H9 (cell line): ENCODE data around the gene MT1X. TPM values are rescaled to one million over a fixed set of nuclear protein-coding genes. Genes with fewer than 3 reads are reported as not detected.

Experiments used
- DNase-seq: peaks from one replicate; pipeline ENCODE4 v3.0.0-alpha.2; 2017
- H2AFZ ChIP-seq: one replicate; pipeline ENCODE4 v1.6.1; 2013; ENCODE audit warnings: mild to moderate bottlenecking, low read length, control low read depth, moderate library complexity
- H2AK5ac ChIP-seq: 2 replicates; pipeline ENCODE4 v1.6.1; 2013; ENCODE audit warnings: low read length, control low read depth, mixed read lengths; ENCODE audit not compliant: insufficient read length
- H2BK120ac ChIP-seq: one replicate; pipeline ENCODE4 v1.6.1; 2013; ENCODE audit warnings: low read depth, mild to moderate bottlenecking, low read length, control low read depth, inconsistent platforms; ENCODE audit not compliant: poor library complexity, severe bottlenecking
- H2BK12ac ChIP-seq: 2 replicates; pipeline ENCODE4 v1.6.1; 2013; ENCODE audit warnings: low read length, control low read depth, mixed read lengths, low read depth; ENCODE audit not compliant: insufficient read length
- H2BK15ac ChIP-seq: 2 replicates; pipeline ENCODE4 v1.6.1; 2013; ENCODE audit warnings: low read depth, low read length, control low read depth
- H2BK20ac ChIP-seq: one replicate; pipeline ENCODE4 v1.6.1; 2013; ENCODE audit warnings: low read depth, mild to moderate bottlenecking, low read length, control low read depth, inconsistent platforms; ENCODE audit not compliant: poor library complexity, severe bottlenecking
- H2BK5ac ChIP-seq: 2 replicates; pipeline ENCODE4 v1.6.1; 2013; ENCODE audit warnings: low read length, control low read depth, mixed read lengths; ENCODE audit not compliant: insufficient read length
- H3K14ac ChIP-seq: 2 replicates; pipeline ENCODE4 v1.6.1; 2013; ENCODE audit warnings: low read length, control low read depth; ENCODE audit not compliant: insufficient read depth
- H3K18ac ChIP-seq: 2 replicates; pipeline ENCODE4 v1.6.1; 2013; ENCODE audit warnings: low read depth, mild to moderate bottlenecking, mixed read lengths, low read length, control low read depth; ENCODE audit not compliant: insufficient read length
- H3K23ac ChIP-seq: 2 replicates; pipeline ENCODE4 v1.6.1; 2013; ENCODE audit warnings: low read length, control low read depth, mixed read lengths, low read depth; ENCODE audit not compliant: insufficient read length
- H3K23me2 ChIP-seq: 2 replicates; pipeline ENCODE4 v1.6.1; 2013; ENCODE audit warnings: low read depth, mild to moderate bottlenecking, mixed read lengths, low read length, control low read depth; ENCODE audit not compliant: insufficient read length, poor library complexity, severe bottlenecking
- H3K27ac ChIP-seq: 2 replicates; pipeline ENCODE4 v1.5.1; 2013; ENCODE audit warnings: low read length, control low read depth, mixed read lengths, low read depth; ENCODE audit not compliant: insufficient read length
- H3K27me3 ChIP-seq: 2 replicates; pipeline ENCODE4 v1.6.1; 2013; ENCODE audit warnings: low read length, control low read depth, inconsistent platforms; ENCODE audit not compliant: insufficient read depth
- H3K4ac ChIP-seq: 2 replicates; pipeline ENCODE4 v1.6.1; 2013; ENCODE audit warnings: low read depth, mild to moderate bottlenecking, control low read depth, inconsistent platforms, low read length, moderate library complexity
- H3K4me1 ChIP-seq: 2 replicates; pipeline ENCODE4 v1.6.1; 2013; ENCODE audit warnings: low read length, control low read depth, inconsistent platforms; ENCODE audit not compliant: insufficient read depth
- H3K4me2 ChIP-seq: 2 replicates; pipeline ENCODE4 v1.6.1; 2013; ENCODE audit warnings: low read length, control low read depth, mixed read lengths; ENCODE audit not compliant: insufficient read length, insufficient read depth
- H3K56ac ChIP-seq: 2 replicates; pipeline ENCODE4 v1.6.1; 2013; ENCODE audit warnings: low read depth, mild to moderate bottlenecking, mixed read lengths, low read length, control low read depth; ENCODE audit not compliant: insufficient read length
- H3K79me1 ChIP-seq: 2 replicates; pipeline ENCODE4 v1.6.1; 2013; ENCODE audit warnings: low read depth, mild to moderate bottlenecking, moderate library complexity, low read length, control low read depth, inconsistent platforms; ENCODE audit not compliant: insufficient read depth, poor library complexity, severe bottlenecking
- H3K79me2 ChIP-seq: 2 replicates; pipeline ENCODE4 v1.6.1; 2013; ENCODE audit warnings: low read length, control low read depth, inconsistent platforms; ENCODE audit not compliant: insufficient read depth
- H3K9ac ChIP-seq: 2 replicates; pipeline ENCODE4 v1.6.1; 2013; ENCODE audit warnings: low read length, control low read depth, mixed read lengths; ENCODE audit not compliant: insufficient read length; ENCODE audit errors: extremely low read depth
- H3K9me3 ChIP-seq: one replicate; pipeline ENCODE4 v1.6.1; 2013; ENCODE audit warnings: low read depth, low read length, inconsistent platforms; ENCODE audit not compliant: control insufficient read depth
- H3T11ph ChIP-seq: one replicate; pipeline ENCODE4 v1.6.1; 2013; ENCODE audit warnings: mild to moderate bottlenecking, low read length, control low read depth, inconsistent platforms
- H4K20me1 ChIP-seq: one replicate; pipeline ENCODE4 v1.6.1; 2013; ENCODE audit not compliant: control insufficient read depth, insufficient read length, insufficient read depth
- H4K5ac ChIP-seq: 2 replicates; pipeline ENCODE4 v1.6.1; 2013; ENCODE audit warnings: low read depth, mild to moderate bottlenecking, mixed read lengths, low read length, control low read depth; ENCODE audit not compliant: insufficient read length
- H4K8ac ChIP-seq: replicated peaks from 2 replicates; pipeline ENCODE4 v1.6.1; 2013; ENCODE audit warnings: low read length, control low read depth, mixed read lengths, low read depth; ENCODE audit not compliant: insufficient read length
- H4K91ac ChIP-seq: 2 replicates; pipeline ENCODE4 v1.6.1; 2013; ENCODE audit warnings: low read depth, mild to moderate bottlenecking, moderate library complexity, mixed read lengths, low read length, control low read depth; ENCODE audit not compliant: insufficient read length
- H3K27ac Mint-ChIP-seq, 3 experiments: 2 replicates in 2 of 3; 3 replicates in 1 of 3; pipeline ENCODE4 v1.8.0; 2020 to 2021; ENCODE audit warnings: mixed read lengths in 3 of 3, mild to moderate bottlenecking in 1 of 3, moderate library complexity in 1 of 3
- H3K27me3 Mint-ChIP-seq: 2 replicates; pipeline ENCODE4 v1.8.0; 2021; ENCODE audit warnings: low read depth, mild to moderate bottlenecking, moderate library complexity, mixed read lengths
- H3K36me3 Mint-ChIP-seq, 3 experiments: 2 replicates in 2 of 3; 3 replicates in 1 of 3; pipeline ENCODE4 v1.8.0; 2020 to 2021; ENCODE audit warnings: low read depth in 3 of 3, mixed read lengths in 3 of 3; ENCODE audit not compliant: insufficient read depth in 1 of 3
- H3K4me1 Mint-ChIP-seq, 2 experiments: 2 replicates each; pipeline ENCODE4 v1.8.0; 2020; ENCODE audit warnings: mixed read lengths in 2 of 2
- H3K4me3 Mint-ChIP-seq, 2 experiments: 2 replicates in 1 of 2; 3 replicates in 1 of 2; pipeline ENCODE4 v1.8.0; 2020 to 2021; ENCODE audit warnings: mild to moderate bottlenecking in 2 of 2, mixed read lengths in 2 of 2, moderate library complexity in 1 of 2
- H3K9me3 Mint-ChIP-seq, 2 experiments: 2 replicates in 1 of 2; 3 replicates in 1 of 2; pipeline ENCODE4 v1.8.0; 2020; ENCODE audit warnings: mild to moderate bottlenecking in 2 of 2, mixed read lengths in 2 of 2, moderate library complexity in 1 of 2
- WGBS: extraction: QIAGEN DNeasy Blood & Tissue Kit; methylation state at CpG from one replicate; pipeline ENCODE4 v1.1.7; 2013; ENCODE audit warnings: missing lambda C conversion rate, low lambda C conversion rate, mixed read lengths; ENCODE audit not compliant: insufficient read length; ENCODE audit errors: extremely low coverage; 5-methylcytosine and 5-hydroxymethylcytosine counted together
- total RNA-seq: library from RNA; stranded (reverse); gene quantifications from 2 replicates; pipeline ENCODE4 v1.2.1, GENCODE V29; 2021
- TF ChIP-seq, protein P1 (sequence below): fragments of 200-600 bp; sonication (generic); conservative IDR thresholded peaks from 3 replicates; pipeline ENCODE4 v1.8.0; 2021; ENCODE audit warnings: antibody characterized with exemption, mild to moderate bottlenecking

Gene MT1X
- total RNA-seq, 1 experiment from 2014 or later, result 32.1 TPM

DNA sequence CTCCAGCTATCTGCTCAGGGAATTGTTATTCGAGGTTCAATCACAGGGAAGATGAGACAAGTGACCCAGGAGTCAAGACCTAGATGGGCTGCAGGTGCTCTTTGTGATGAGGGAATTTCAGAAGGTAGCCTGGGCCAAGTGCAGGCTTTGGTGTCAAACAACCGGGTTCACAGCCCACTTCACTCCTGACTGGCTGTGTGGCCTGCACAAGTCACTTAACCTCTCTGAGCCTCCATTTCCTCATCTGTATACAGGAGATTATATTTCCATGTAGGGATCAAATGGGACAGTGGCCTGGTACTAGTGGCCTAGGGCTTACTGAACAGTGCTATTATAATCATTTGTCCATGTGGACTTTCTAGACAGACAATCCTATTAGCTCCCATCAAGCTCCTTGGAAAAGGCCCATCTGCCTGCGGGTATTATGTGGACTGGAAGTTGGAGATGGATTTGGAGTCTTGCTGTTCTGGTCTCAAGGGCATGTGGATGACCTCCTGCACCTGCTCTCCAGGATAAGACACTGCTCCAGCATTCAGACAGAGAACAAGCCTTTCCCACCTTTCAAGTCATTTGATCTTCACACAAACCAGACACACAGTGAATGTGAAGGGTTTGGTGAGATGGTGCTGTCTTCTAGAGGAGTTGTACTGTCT is 3.1 kb upstream of the MT1X start:
- no peak overlapping the region for H3K27ac ChIP-seq
- no peaks in the 10 kb centered on the region; the same call in 1 of the 2 replicates for H3K27me3 ChIP-seq
- H3K4me2 ChIP-seq, result no peak overlapping the region
- no peak overlapping the region for H2BK120ac ChIP-seq
- H3K23ac ChIP-seq, result no peak overlapping the region
- no peak overlapping the region for H3K56ac ChIP-seq
- Mint-ChIP-seq H3K4me1 (peaks cover 43 to 47% of the 10 kb centered on the region in 2 experiments), H3K9me3 (no peaks in the 10 kb centered on the region; a peak in 1 of 5 replicates), H3K36me3 (peaks cover 3 to 6% (median 3%) of the 10 kb centered on the region in 3 experiments; a peak in 4 of 7 replicates), H3K27ac (no peak overlapping the region), H3K4me3 (no peak overlapping the region), H3K27me3 (peaks cover 54% of the 10 kb centered on the region)
- no peak overlapping the region for H2BK15ac ChIP-seq
- H3K4ac ChIP-seq, result no peak overlapping the region
- no peak overlapping the region for H2BK5ac ChIP-seq
- H3K23me2 ChIP-seq, result peaks cover 15% of the 10 kb centered on the region
- H2BK20ac ChIP-seq, result no peak overlapping the region
- H2AFZ ChIP-seq, result no peak overlapping the region
- no peak for DNase-seq
- no peak overlapping the region for H4K5ac ChIP-seq
- H3T11ph ChIP-seq, result no peak overlapping the region
- TF ChIP-seq, protein P1, sequence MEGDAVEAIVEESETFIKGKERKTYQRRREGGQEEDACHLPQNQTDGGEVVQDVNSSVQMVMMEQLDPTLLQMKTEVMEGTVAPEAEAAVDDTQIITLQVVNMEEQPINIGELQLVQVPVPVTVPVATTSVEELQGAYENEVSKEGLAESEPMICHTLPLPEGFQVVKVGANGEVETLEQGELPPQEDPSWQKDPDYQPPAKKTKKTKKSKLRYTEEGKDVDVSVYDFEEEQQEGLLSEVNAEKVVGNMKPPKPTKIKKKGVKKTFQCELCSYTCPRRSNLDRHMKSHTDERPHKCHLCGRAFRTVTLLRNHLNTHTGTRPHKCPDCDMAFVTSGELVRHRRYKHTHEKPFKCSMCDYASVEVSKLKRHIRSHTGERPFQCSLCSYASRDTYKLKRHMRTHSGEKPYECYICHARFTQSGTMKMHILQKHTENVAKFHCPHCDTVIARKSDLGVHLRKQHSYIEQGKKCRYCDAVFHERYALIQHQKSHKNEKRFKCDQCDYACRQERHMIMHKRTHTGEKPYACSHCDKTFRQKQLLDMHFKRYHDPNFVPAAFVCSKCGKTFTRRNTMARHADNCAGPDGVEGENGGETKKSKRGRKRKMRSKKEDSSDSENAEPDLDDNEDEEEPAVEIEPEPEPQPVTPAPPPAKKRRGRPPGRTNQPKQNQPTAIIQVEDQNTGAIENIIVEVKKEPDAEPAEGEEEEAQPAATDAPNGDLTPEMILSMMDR, result no peak
- H3K18ac ChIP-seq, result no peak overlapping the region
- no peak overlapping the region for H3K14ac ChIP-seq
- no peak overlapping the region for H4K8ac ChIP-seq
- H3K79me1 ChIP-seq, result no peaks in the 10 kb centered on the region
- no CpG with 5 or more reads among the region's 3 CpGs for WGBS
- H3K9me3 ChIP-seq, result no peaks in the 10 kb centered on the region
- H2AK5ac ChIP-seq, result no peak overlapping the region
- H4K20me1 ChIP-seq, result no peaks in the 10 kb centered on the region
- H2BK12ac ChIP-seq, result no peak overlapping the region
- 0 out of 2 replicates have a peak, but pooled peaks cover 2% of the 10 kb centered on the region for H3K4me1 ChIP-seq
- no peak overlapping the region for H3K9ac ChIP-seq
- no peak overlapping the region for H4K91ac ChIP-seq
- H3K79me2 ChIP-seq, result no peaks in the 10 kb centered on the region
